HG02571 (cell line): ENCODE measurements around the gene SDK1.

Experiments used
- ATAC-seq: cut with Tn5 transposase; IDR thresholded peaks from one replicate; pipeline ENCODE4 v1.9.1; 2021; ENCODE audit warnings: mild to moderate bottlenecking, moderate library complexity; ENCODE audit not compliant: unreplicated experiment

Gene SDK1

DNA sequence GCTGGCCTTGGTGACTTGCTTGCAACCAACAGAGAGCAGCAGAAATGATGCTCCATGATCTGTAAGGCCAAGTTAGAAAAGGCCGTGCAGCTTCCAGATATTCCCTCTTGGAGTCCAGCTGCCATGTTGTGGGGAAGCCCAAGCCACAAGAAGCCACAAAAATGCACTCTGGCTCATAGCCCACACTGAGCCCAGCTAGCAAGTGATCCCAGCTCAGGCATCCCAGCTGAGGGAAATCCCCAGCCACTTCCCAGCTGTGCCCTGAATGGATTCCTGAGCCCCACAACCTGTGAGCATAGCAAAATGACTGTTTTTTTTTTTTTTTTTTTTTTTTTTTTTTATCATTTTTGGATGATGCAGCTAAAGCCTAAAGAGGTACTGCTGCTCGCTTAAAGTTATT is 11.1 kb upstream of the SDK1 start:
- ATAC-seq: no peak

DNA sequence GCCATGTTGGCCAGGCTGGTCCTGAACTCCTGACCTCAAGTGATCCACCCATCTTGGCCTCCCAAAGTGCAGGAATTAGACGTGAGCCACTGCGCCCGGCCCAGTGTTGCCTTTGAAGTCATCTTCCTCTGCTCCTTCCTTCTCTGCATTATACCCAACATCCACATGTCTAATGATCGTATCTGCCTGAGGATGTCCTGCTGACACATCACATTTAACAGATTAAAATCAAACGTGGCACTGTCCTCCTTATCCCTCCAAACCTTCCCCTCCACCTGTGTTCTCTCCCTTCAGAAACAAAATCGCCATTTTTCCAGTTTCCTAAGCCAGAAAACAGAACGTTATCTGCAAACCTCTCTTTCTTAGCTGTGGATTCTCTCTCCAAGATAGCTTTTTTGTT is 8.4 kb upstream of the SDK1 start:
- ATAC-seq: no peak

DNA sequence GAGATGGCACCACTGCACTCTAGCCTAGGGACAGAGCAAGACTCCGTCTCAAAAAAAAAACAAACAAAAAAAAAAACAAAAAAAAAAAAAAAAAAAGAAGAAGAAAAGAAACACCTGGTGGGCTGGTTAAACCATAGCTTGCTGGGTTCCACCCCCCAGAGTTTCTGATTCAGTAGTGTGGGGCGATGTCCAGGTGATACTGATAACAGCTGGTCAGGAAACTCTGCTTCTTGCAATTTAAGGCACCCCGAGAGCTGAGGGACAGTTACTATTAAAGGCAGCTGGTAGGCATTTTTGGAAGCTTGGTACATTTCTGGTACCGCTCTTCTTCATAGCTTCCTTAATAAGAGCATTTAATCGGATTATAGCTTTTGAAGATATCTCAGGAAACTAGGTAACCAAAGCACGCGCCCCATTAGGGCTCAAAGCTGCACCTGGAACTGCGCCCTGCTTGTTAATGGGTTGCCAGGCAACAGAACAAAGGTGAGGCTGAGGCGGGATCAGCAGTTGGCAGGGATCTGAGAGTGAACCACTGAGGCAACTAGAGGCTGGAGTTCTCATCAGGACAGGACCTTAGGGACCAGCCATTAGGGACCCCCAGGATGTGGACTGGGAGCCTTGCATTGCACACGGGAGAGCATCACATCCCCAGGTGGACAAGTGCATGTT is 6.5 kb upstream of the SDK1 start:
- ATAC-seq: no peak

DNA sequence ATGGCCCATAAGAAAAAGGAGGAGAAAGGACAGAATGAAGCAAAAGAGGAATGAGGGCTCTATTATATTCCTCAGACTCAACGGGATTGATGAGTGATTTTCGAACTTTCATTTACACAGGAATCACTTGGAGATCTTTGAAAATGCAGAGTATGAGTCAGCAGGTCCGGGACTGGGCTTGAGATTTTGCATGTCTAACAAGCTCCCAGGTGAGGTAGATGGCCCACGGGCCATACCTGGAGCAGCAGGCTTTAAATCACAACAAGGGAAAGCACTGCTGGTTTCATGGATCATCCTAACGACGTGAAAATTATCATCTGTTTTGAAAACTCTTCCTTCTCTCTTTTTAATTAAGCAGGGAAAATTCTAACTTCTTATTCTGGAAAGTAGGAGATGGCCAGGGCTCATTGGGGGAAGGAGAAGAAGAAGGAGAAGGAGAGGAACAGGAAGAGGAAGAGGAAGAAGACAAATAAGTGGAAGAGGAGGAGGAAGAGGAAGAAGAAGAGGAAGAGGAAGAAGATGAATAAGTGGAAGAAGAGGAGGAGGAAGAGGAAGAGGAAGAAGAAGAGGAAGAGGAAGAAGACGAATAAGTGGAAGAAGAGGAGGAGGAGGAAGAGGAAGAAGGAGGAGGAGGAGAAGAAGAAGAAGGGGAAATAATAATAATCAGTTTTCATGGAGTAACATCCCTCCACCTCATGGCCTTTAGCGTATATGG is 3.8 kb upstream of the SDK1 start:
- no peak for ATAC-seq

DNA sequence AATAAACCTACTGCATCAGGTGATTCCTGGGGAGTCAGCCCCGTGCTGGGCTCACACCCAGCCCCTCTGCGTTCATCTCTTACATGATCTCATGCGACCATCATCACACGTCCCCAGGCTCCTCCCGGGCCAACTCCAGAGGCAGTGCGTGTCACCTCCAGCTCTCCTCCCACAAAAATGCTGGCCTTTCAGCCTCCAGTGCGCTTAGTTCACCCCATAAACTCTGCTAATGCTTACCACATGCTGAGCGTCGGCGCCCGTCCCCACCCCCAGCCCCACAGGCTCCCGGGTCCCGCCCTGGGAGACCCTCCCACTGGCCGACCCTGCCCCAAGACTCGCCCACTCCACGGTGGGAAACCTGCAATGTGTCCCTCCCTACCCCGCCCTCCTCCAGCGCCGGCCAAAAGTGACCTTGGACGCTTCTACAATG is 816 bp upstream of the SDK1 start:
- ATAC-seq: no peak

DNA sequence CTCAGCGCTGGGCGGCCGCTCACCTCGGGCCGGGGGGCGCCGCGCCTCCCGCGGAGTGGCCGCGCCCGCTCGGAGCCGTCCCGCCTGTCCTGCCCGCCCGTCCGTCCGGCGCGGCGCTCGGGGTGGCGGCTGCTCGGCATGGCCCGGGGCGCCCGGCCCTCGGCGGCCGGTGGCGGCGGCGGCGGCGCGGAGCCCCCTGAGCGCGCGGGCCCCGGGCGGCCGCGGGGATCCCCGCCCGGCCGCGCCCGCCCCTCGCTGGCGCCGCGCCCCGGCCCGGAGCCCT is 338 bp downstream of the SDK1 start:
- ATAC-seq: peak; percentile 15

DNA sequence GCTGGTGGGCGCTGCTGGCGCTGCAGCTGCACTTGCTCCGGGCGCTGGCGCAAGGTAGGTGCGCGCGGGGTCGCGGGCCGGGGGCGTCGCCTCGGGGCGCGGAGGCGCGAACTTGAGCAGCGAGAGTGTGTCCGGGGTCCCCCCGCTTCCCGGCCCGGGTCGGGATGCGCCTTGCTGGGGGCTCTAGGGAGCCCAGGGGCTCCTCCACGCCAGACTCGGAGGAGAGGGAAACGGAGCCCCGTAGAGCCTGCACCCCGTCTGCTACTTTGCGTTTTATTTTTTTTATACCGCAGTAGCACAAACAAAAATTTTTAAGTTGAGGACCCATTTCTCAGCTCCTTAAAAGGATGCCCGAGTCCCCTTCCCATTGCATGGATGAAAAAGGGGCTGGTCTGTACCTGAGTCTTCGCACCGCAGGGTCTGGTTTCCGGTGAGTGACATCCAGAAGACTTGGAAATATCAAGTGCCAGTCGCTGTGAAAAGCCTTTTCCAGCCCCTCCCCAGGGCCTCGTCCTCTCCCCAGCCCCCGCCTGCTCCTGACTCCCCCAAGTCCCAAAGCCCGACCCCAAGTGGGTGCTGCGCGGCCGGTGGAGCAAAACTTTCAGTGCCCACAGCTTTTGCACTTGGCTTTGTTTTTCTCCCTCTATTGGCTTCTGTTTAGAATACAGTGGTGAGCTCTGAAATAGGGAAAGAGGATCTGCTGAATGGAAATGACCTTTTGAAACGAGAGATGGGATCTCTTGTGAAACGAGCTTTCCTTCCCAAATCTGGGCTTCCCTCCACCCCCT is 973 bp downstream of the SDK1 start:
- no peak for ATAC-seq

DNA sequence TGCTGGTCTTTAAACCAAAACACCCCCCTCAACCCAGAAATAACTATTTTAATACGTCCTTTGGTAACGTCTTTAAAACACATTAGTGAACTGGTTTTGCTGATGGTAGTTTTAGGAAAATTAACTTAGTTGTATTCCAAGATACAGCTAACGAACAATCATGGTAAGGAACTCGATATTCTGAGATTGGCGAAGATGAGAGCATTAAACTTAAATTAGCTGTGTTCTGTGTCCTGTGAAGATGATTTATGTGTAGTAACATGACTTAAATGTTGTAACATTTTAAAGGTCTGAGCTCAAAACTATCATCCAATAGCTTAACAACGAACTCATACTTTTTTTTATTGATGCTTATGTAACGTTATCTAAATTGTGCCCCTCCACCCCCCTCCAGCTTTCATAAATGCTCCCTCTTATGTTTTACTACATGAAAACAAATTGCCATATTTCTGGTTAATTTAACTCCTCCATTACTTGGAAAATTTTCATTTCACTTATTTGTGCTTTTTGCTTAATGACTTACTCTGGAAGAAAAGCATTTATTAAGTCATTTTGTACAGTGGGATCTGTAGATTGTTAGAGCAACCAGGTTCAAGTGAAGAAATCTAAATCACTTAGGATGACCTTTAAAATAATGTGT is 1.7 kb downstream of the SDK1 start:
- no peak for ATAC-seq

DNA sequence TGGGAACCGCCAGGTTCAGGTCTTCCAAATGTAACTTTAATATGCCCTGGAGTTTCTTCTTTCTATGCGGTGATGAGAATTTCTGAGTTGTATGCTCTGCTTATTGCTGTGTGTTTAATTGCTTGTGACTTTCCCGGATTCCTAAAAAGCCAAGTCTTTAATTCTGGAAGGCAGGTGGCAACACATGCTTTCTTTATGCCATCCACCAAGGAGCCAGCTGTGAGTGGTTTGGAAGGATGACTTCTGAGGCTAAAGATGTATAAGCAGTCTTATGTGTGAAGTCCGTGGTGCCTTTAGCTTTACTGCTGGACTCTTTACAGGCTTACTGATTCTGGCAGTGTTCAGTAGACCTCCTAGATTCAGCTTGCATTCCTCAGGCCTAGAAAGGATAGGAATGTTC is 3.1 kb downstream of the SDK1 start:
- no peak for ATAC-seq

DNA sequence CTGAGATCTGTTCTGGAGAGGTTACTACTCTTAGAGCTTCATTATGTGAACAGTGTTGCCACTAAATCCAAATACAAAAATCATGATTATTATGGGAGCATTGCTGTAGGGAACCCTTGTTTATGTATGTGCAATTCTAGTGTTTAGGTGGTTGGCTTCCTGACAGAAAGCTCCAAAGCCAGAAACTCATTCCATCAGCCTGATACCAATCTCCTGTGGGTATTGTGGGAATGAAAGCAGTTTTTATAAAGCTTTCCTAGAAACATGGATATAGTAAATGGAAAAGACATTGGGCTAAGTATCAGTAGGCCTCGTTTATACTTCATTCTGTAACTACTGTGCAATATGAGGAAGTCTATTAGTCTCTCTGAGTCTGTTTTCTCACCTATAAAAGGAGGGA is 6.4 kb downstream of the SDK1 start:
- ATAC-seq: no peak

DNA sequence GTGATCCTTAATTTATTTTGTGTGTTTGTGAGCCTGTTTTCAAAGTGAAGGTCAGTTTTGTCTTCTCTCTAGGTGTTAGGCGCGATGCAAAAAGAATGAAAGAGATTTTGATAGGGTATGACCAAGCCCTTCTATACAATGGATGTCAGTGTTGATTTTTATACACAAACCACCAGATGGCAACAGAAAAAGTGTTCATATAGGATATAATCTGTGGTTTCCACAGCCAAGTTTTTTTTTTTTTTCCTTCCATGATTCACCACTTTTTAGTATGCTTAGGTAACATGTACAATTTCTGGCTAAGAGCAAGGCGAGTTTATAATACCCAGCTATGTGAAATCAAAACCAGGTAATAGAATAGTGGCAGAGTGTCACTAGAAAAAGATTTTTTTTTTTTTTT is 8.1 kb downstream of the SDK1 start:
- no peak for ATAC-seq

DNA sequence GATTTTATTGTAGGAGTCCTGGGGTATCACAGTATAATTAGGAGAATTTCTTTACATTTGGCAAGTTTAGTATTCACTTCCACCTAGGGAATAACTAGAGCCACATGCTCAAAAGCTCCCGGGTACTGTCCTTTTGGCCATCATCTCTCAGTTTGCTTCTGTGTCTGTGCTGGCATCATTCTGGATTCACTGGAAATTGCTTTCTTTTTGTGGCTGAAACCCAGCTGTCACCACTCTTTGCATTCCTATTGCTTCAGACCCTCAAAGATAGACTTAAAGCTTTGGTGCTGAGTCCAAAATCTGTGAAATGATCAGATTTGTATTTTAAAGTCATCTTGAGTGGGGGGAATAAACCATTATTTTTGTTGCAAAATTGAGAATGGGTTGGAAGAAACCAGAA is 8.9 kb downstream of the SDK1 start:
- ATAC-seq: no peak

DNA sequence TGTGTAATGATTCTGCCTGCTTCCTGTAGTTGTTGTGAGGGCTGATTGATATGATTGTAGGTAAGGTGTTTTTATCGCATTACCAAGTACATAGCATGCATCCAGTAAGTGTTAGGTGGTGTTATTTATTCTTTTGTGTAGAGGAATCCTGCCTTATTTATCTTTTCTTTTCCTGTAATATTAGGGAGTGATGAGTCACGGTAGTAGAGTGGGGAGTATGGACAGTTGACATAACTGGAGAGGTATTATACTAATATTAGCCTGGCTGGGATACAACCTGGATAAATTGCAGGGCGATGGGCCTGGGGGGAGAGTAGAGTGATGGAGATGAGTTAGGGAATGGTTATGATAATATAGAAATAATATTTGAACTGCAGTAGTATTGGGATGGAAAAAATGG is 9.8 kb downstream of the SDK1 start:
- no peak for ATAC-seq

DNA sequence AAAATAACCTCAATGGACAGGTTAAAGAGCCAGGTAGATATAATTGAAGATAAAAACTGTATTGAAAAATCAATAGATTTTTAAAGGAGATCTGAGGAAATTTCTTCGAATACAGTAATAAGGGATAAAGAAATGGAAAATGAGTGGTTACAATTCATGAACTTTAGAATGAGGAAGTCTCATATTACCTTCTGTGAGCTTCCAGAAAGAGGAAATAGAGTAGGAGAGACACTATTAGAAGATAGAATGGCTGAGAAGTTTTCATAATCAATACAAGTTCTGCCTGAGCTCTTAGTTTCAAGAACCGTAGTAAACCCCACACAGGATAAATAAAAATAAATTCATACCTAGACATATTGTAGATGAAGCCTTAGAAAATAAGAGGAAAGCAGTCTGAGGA is 11.5 kb downstream of the SDK1 start:
- ATAC-seq: no peak

DNA sequence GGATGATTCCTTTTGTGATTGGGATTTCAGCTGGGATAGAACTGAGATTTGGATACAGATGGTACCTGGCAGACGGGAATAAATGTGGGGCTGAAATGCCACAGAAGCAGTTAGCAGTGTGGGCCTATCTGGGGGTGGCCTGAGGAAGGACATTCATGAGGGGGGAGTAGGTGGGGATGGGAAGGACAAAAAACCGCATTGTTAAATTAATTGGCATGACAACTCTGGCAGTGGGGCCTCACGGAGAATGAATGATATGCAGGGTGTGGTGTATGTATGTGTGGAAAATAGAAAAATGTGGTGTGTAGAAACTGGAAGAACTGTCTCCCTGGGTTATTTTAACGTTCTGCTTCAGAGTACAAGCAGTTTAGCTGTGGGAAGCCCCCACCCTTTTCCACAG is 17.8 kb downstream of the SDK1 start:
- ATAC-seq: no peak

DNA sequence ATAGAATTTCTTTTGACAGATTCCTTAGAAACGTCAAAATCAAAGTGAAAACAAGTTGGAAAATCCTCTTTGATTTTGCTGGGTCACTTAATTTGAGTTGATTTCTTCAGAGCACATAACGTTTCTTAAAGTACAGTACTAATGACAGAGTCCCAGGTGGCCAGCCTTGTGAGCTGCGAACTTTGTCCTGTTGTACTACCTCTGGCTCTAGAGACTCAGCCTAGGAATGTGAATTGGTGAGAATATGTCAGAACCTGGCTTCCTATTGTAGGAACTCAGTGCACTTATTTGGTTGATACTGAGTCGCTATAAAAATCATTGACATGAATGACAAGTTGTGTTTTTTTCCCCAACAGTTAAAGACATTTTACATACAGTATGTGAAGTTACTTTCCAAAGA is 20.2 kb downstream of the SDK1 start:
- ATAC-seq: no peak

DNA sequence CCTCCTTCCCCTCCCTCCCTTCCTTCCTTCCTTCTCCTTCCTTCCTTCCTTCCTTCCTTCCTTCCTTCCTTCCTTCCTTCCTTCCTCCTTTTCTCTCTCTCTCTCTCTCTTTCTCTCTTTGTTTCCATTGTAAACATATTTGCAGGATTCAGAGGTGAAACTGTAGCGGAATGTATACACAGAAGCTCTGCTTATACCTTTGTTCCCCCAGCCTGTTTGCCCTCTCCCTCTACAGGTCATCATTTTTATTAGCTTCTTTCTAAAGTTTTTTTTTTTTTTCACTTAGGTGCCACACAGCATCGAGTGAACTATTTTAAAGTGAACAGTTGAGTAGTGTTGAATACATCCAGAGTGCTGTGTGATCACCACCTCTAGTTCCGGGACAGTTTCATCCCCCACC is 20.7 kb downstream of the SDK1 start:
- ATAC-seq: no peak

DNA sequence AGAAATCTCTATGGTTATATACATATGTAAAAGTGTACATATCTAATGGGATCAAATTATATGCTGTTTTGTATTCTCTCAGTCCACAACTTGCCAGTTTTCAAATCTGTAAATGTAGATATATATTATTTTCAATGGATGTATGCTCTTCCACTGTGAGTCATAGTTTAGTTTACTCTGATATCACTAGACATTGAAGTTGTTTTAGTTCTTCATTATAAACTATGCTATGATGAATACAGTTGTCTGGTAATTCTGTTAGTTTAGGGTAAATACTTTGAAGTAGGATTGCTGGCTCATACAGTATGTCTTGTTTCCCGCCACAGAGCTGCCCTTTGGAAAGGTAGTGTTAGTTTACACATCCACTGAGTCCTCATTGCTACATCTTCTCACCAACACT is 25.2 kb downstream of the SDK1 start:
- ATAC-seq: no peak

DNA sequence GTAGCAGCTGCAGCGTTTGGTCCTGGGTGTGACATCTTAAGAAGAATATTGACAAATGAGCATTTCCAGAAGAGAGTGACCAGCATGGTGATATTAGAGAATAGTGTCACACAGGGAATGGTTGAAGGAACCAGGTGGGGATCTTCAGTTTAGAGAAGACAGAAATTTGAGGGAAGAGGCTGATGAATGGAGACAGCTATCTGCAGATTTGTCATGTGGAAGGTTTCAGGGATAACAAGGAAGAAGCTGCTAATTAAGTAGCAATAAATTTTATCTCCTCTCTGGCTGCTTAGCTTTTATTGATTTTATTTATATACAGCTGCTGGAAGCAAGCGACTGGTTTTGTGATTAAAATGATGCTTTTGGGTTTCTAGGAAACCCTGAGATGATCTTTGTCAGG is 26.0 kb downstream of the SDK1 start:
- ATAC-seq: no peak

DNA sequence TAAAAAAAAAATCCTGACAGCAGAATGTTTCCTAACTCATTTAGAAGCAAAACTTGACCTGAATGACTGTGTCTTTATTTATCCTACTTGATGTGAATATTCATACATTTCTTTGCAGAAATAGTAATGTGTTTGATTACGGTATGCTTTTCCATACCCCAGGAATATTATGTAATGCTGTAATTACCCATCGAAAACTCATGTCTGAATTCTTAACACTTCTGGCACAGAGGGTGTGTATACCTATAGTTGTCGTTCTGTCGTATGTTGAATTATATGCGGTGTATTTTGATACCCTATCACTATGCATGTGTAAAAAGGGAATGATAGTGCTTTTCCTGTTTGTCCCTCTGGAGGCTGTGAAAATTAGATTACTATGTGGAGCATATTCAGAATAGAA is 26.6 kb downstream of the SDK1 start:
- ATAC-seq: no peak

DNA sequence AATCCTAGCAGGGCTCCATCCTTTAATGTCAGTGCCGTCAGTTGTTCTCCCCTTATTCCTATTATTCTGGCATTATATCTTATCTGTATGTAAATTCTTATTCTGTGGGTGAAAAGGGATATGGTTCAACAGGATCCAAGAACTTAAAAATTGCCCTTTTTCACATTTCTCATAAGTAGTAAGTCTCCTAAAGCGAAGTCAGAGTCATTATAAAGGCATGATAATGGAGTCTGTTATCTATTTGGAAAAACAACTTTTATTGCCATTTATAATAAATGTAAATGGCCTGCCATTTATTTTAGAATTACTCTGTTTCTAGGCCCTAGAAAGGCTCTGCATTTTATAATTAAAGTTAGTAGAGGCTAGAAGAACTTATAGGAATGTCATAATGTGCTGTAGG is 31.3 kb downstream of the SDK1 start:
- no peak for ATAC-seq

DNA sequence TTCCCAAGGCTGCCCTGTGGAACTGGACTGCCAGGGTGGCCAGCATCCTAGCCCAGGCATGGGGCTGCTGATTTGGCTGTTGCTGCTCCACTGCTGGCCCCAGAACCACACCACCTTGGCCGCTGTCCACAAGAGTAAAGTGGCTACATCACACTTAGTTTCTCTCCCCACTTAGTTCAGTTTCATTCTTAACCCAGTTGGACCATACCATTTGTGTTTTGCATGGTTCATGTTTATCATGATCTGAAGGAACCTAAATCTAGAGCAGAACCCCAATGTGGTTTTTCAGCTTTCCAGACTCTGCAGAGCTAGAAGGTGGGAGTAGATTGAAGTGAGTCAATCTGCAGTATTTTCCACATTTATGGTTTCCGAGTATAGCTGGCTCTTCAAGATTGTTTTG is 32.8 kb downstream of the SDK1 start:
- no peak for ATAC-seq
